GM23248 (cell line): ENCODE data around the gene ZNF627. TPM values are rescaled to one million over a fixed set of nuclear protein-coding genes. Genes with fewer than 3 reads are reported as not detected.
"Not testable (repeated sequence)": the region's sequence is repeated elsewhere in the genome, so short reads cannot be mapped to it uniquely, and the experiment has no call there.

Experiments
- DNase-seq: peaks from one replicate; pipeline ENCODE4 v3.0.0-alpha.2; 2015
- H2AFZ ChIP-seq: fragments of 200-600 bp; sonication (generic); 2 replicates; pipeline ENCODE4 v1.6.1; 2016; ENCODE audit warnings: antibody characterized with exemption
- H3F3A ChIP-seq: fragments of 200-600 bp; sonication (generic); 2 replicates; pipeline ENCODE4 v1.6.1; 2016; ENCODE audit warnings: mild to moderate bottlenecking, antibody characterized with exemption, mixed run types; ENCODE audit not compliant: insufficient read depth
- H3K27ac ChIP-seq: fragments of 200-600 bp; sonication (generic); 2 replicates; pipeline ENCODE4 v1.5.1; 2016; ENCODE audit warnings: mild to moderate bottlenecking
- H3K27me3 ChIP-seq: fragments of 200-600 bp; sonication (generic); replicated peaks from 2 replicates; pipeline ENCODE4 v1.6.1; 2016; ENCODE audit warnings: mild to moderate bottlenecking; ENCODE audit not compliant: insufficient read depth
- H3K36me3 ChIP-seq: fragments of 200-600 bp; sonication (generic); 2 replicates; pipeline ENCODE4 v1.6.1; 2016; ENCODE audit warnings: low read depth, mild to moderate bottlenecking
- H3K4me1 ChIP-seq: fragments of 200-600 bp; sonication (generic); 2 replicates; pipeline ENCODE4 v1.6.1; 2016; ENCODE audit warnings: mild to moderate bottlenecking; ENCODE audit not compliant: insufficient read depth
- H3K4me2 ChIP-seq: fragments of 200-600 bp; sonication (generic); one replicate; pipeline ENCODE4 v1.6.1; 2016; ENCODE audit warnings: mild to moderate bottlenecking; ENCODE audit not compliant: unreplicated experiment
- H3K4me3 ChIP-seq: fragments of 200-600 bp; sonication (generic); 2 replicates; pipeline ENCODE4 v1.5.1; 2016; ENCODE audit warnings: mild to moderate bottlenecking
- H3K79me2 ChIP-seq: fragments of 200-600 bp; sonication (generic); 2 replicates; pipeline ENCODE4 v1.6.1; 2016; ENCODE audit warnings: mild to moderate bottlenecking; ENCODE audit not compliant: insufficient read depth
- H3K9ac ChIP-seq: fragments of 200-600 bp; sonication (generic); 2 replicates; pipeline ENCODE4 v1.6.1; 2016; ENCODE audit warnings: mild to moderate bottlenecking
- H3K9me2 ChIP-seq: fragments of 200-600 bp; sonication (generic); 2 replicates; pipeline ENCODE4 v1.6.1; 2016; ENCODE audit warnings: mixed run types, mild to moderate bottlenecking, moderate library complexity; ENCODE audit not compliant: insufficient read depth
- H3K9me3 ChIP-seq: fragments of 200-600 bp; sonication (generic); one replicate; pipeline ENCODE4 v1.6.1; 2017; ENCODE audit warnings: low read depth
- H4K20me1 ChIP-seq: fragments of 200-600 bp; sonication (generic); 2 replicates; pipeline ENCODE4 v1.6.0; 2016; ENCODE audit not compliant: insufficient read depth
- EZH2 ChIP-seq: fragments of 200-600 bp; sonication (generic); IDR thresholded peaks from 2 replicates; pipeline ENCODE4 v1.6.1; 2018; ENCODE audit warnings: antibody characterized with exemption, mild to moderate bottlenecking; ENCODE audit not compliant: insufficient read depth, poor library complexity, severe bottlenecking
- EZH2phosphoT487 ChIP-seq: fragments of 200-600 bp; sonication (generic); IDR thresholded peaks from 2 replicates; pipeline ENCODE4 v1.6.1; 2018; ENCODE audit warnings: antibody characterized with exemption, moderate library complexity, mild to moderate bottlenecking, low read depth; ENCODE audit not compliant: insufficient read depth
- WGBS, 2 experiments: methylation state at CpG; one replicate each; pipeline ENCODE4 v1.1.6; 2015 to 2017; ENCODE audit warnings: low lambda C conversion rate in 2 of 2, low coverage in 1 of 2; ENCODE audit errors: missing lambda C conversion rate in 2 of 2; 5-methylcytosine and 5-hydroxymethylcytosine counted together
- in situ Hi-C: fragments of 300-500 bp; cut with MboI; formaldehyde crosslinking; loops from 2 replicates; pipeline ENCODE4 v1.15.0; 2020
- polyA plus RNA-seq: library from polyadenylated mRNA; unstranded; fragments of >200 nt; fragmentation: Nextera tagmentation; extraction: Ambion mirVana; gene quantifications from 2 replicates; pipeline ENCODE4 v1.2.1, GENCODE V29; 2016
- total RNA-seq: library from RNA; depleted of rRNA; stranded (reverse); fragments of >200 nt; shearing (Covaris generic); gene quantifications from 2 replicates; pipeline ENCODE4 v1.2.3, GENCODE V29; 2014

Gene ZNF627
- total and polyA plus RNA-seq, 2 experiments from 2014 or later: 7.7 to 13.8 TPM

DNA sequence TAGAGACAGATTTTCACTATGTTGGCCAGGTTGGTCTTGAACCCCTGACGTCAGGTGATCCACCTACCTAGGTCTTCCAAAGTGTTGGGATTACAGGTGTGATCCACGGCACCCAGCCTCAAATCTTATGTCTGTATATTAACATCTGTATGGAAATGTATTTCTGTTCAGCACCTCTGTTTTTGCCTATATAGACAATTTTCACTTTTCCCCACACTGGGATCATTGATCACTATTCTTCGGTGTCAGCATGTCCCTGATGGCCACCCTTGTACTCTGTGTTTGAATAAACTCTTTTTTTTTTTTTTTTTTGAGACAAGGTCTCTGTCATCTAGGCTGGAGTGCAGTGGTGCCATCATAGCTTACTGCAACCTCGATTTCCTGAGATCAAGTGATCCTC lies 3.2 kb upstream of the ZNF627 start:
- in situ Hi-C loops: no loop called here
- H3K9me2 ChIP-seq: no peaks in the 10 kb centered on the region
- H3K4me2 ChIP-seq: no peak overlapping the region
- H4K20me1 ChIP-seq: no peaks in the 10 kb centered on the region
- H3K9ac ChIP-seq: no peak overlapping the region
- peaks cover 18% of the 10 kb centered on the region for H3K79me2 ChIP-seq
- no peak overlapping the region for H3K27ac ChIP-seq
- H3F3A ChIP-seq: no peaks in the 10 kb centered on the region
- no peaks in the 10 kb centered on the region for H3K9me3 ChIP-seq
- no peaks in the 10 kb centered on the region for H3K27me3 ChIP-seq
- peaks cover 7% of the 10 kb centered on the region; the same call in 1 of the 2 replicates for H3K4me1 ChIP-seq
- H3K4me3 ChIP-seq: no peak overlapping the region
- DNase-seq: no peak
- no peaks in the 10 kb centered on the region for H3K36me3 ChIP-seq
- TF ChIP-seq EZH2phosphoT487: no peak
- WGBS, 2 experiments: 66 to 71% methylated on average over 4 of the region's 4 CpGs
- no peak overlapping the region for H2AFZ ChIP-seq

DNA sequence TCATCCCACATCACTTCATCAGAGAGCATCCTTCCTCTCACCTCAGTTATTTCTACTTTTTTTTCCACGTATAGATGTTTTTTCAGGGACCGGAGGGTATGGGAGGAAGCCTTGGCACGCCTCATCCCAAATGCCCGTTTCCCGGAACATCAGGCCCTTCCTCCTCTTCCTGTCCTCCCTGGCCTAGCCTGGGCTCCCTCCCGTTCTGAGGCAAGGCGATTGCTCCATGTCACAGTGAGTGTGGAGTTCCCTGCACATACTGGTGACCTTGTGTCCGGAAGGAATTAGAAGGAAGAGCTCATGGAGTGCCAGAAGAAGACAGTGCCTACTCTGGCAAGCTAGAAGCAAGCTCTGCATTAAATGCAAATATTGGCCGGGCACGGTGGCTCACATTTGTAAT lies 1.1 kb upstream of the ZNF627 start:
- Histone ChIP-seq H4K20me1 (no peaks in the 10 kb centered on the region), H3K9ac (no peak overlapping the region; the same call in 1 of the 2 replicates), H3K36me3 (no peaks in the 10 kb centered on the region), H3K4me3 (no peak overlapping the region), H3K27me3 (no peaks in the 10 kb centered on the region), H3F3A (no peaks in the 10 kb centered on the region), H3K79me2 (peaks cover 39% of the 10 kb centered on the region), H3K4me2 (no peak overlapping the region), H3K27ac (no peak overlapping the region), H3K9me2 (no peaks in the 10 kb centered on the region), H3K9me3 (no peaks in the 10 kb centered on the region), H2AFZ (no peak overlapping the region), H3K4me1 (peaks cover 7% of the 10 kb centered on the region; the same call in 1 of the 2 replicates)
- TF ChIP-seq EZH2phosphoT487 (no peak), EZH2 (no peak)
- 90 to 94% methylated on average over 10 of the region's 10 CpGs for WGBS, 2 experiments
- DNase-seq: no peak
- in situ Hi-C loops: no loop called here

DNA sequence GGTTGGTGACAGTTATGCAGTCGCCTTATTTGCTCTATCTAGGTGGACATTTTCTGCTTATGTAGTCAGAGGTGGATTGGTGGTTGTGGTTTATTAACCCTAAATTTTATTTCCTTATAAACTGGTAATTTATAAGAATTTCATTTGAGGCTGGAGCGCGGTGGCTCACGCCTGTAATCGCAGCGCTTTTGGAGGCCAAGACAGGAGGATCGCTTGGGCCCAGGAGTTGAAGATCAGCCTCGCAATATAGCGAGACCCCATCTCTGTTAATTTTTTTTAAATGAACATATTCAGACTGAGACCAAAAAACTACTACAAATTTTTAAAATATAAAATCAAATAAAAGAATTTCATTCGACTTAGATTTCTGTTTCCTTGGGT lies 810 bp downstream of the ZNF627 start:
- Histone ChIP-seq H3K79me2 (peaks cover 58% of the 10 kb centered on the region), H3K9me2 (no peaks in the 10 kb centered on the region), H2AFZ (peak overlapping the region; percentile 35), H3K9ac (peak overlapping the region; percentile 95), H3K4me1 (peaks cover 7% of the 10 kb centered on the region; the same call in 1 of the 2 replicates), H3K36me3 (no peaks in the 10 kb centered on the region), H3K9me3 (no peaks in the 10 kb centered on the region), H3K27ac (peak overlapping the region; percentile 79), H3K27me3 (no peaks in the 10 kb centered on the region), H3F3A (no peaks in the 10 kb centered on the region), H3K4me3 (peak overlapping the region; percentile 89), H4K20me1 (no peaks in the 10 kb centered on the region), H3K4me2 (peak overlapping the region; percentile 74)
- in situ Hi-C loops: no loop called here
- WGBS, 2 experiments: 36 to 44% methylated on average over 10 of the region's 10 CpGs
- no peak for DNase-seq
- TF ChIP-seq EZH2phosphoT487: no peak

DNA sequence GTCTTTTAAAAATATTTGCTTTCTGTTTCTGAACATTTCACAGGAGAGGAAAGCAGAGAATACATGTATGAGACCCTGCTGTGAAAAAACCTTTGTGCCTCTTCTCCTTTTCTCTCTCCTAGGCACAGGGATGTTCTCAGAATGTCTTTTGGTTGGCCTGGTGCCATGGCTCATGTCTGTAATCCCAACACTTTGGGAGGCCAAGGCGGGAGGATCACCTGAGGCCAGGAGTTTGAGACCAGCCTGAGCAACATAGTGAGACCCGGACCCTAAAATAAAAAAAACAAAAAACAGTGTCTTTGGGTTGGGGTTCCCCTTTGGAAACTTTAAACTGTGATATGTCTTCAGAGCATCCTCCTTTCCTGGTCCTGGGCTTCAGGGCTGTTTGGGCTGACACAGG lies 1.5 kb downstream of the ZNF627 start:
- H3K4me1 ChIP-seq: peaks cover 7% of the 10 kb centered on the region; the same call in 1 of the 2 replicates
- 98 to 100% methylated on average over 2 of the region's 2 CpGs for WGBS, 2 experiments
- in situ Hi-C loops: no loop called here
- no peak overlapping the region for H2AFZ ChIP-seq
- no peak for DNase-seq
- H3K27ac ChIP-seq: no peak overlapping the region
- H3K9me2 ChIP-seq: no peaks in the 10 kb centered on the region
- H3F3A ChIP-seq: no peaks in the 10 kb centered on the region
- TF ChIP-seq EZH2: no peak
- TF ChIP-seq EZH2phosphoT487: no peak
- peak overlapping the region; percentile 89 for H3K4me3 ChIP-seq
- peak overlapping the region; percentile 95; the same call in 1 of the 2 replicates for H3K9ac ChIP-seq
- no peaks in the 10 kb centered on the region for H4K20me1 ChIP-seq
- peaks cover 65% of the 10 kb centered on the region for H3K79me2 ChIP-seq
- H3K36me3 ChIP-seq: no peaks in the 10 kb centered on the region
- H3K9me3 ChIP-seq: no peaks in the 10 kb centered on the region
- H3K4me2 ChIP-seq: peak overlapping the region; percentile 74
- H3K27me3 ChIP-seq: no peaks in the 10 kb centered on the region

DNA sequence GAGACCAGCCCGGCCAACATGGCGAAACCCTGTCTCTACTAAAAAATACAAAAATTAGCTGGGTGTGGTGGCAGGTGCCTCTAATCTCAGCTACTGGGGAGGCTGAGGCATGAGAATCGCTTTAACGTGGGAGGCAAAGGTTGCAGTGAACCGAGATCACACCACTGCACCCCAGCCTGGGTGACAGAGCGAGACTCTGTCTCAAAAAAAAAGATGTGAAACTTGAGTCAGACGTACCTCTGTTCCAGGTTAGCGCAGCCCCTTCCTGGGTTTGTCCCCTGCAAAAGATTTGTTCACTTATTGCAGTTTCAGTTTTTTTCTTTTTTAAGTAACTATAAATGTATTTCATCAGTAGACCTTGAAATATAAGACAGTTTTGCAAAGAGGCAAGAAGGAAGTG lies 2.4 kb downstream of the ZNF627 start:
- H3K36me3 ChIP-seq, DNase-seq: not testable (repeated sequence)

More for the DNA sequence above, 2.4 kb downstream of the ZNF627 start:
- 95 to 98% methylated on average over 8 of the region's 8 CpGs for WGBS, 2 experiments
- H3K4me2 ChIP-seq, H3K4me3 ChIP-seq, H3F3A ChIP-seq, H3K9me3 ChIP-seq, H3K27ac ChIP-seq, H3K9me2 ChIP-seq, H3K27me3 ChIP-seq, H3K4me1 ChIP-seq, H4K20me1 ChIP-seq, H3K9ac ChIP-seq, H2AFZ ChIP-seq, in situ Hi-C loops: not testable (repeated sequence)
- H3K79me2 ChIP-seq: peaks cover 74% of the 10 kb centered on the region
